DMS114 treated with DMSO at 0.1 percent for 48 hours (cell line): ENCODE results near the gene NKD2.

Experiments used
- DNase-seq: peaks from one replicate; lab custom pipeline; 2025; ENCODE audit not compliant: unreplicated experiment; lab: John Stamatoyannopoulos, UW

Gene NKD2

GRCh38 chr5:1087428-1087827 lies 78.8 kb downstream of the NKD2 start:
- DNase-seq, result no peak

DNA sequence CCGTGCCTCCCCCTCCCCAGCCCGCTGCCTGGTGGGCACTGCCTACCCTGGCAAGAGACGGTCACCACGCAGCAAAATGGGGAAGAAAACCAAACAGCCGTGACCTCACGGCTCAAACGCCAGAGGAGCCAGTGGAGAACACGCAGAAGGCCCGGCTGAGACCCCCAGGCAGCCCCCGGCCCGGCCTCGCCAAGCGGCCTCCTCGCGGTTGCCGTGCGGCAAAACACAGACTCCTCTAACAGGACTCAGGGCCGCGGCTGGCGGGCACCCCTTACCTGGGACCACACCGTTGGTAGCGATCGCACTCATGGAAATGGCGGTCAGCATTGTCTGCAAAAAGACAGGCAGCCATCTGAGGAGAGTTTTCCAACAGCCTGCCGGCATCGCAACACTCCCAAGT lies 79.4 kb downstream of the NKD2 start:
- DNase-seq, result no peak
